Hepatocyte (in vitro differentiated cells): ENCODE data around the gene KCNN3. TPM values are rescaled to one million over a fixed set of nuclear protein-coding genes. Genes with fewer than 3 reads are reported as not detected.

Experiments
- DNase-seq: peaks from one replicate; pipeline ENCODE4 v3.0.0-alpha.2; 2016; ENCODE audit warnings: low spot score
- H2AFZ ChIP-seq: fragments of 200-600 bp; sonication (generic); 2 replicates; pipeline ENCODE4 v1.6.0; 2016; ENCODE audit warnings: antibody characterized with exemption, mild to moderate bottlenecking
- H3K27ac ChIP-seq: fragments of 200-600 bp; sonication (generic); 2 replicates; pipeline ENCODE4 v1.5.1; 2016; ENCODE audit warnings: mild to moderate bottlenecking
- H3K27me3 ChIP-seq: fragments of 200-600 bp; sonication (generic); 2 replicates; pipeline ENCODE4 v1.6.1; 2016
- H3K36me3 ChIP-seq: fragments of 200-600 bp; sonication (generic); replicated peaks from 2 replicates; pipeline ENCODE4 v1.5.1; 2016; ENCODE audit warnings: low read depth; ENCODE audit not compliant: insufficient read depth
- H3K4me1 ChIP-seq: fragments of 200-600 bp; sonication (generic); 2 replicates; pipeline ENCODE4 v1.5.1; 2016; ENCODE audit warnings: mild to moderate bottlenecking, moderate library complexity; ENCODE audit not compliant: insufficient read depth
- H3K4me2 ChIP-seq: fragments of 200-600 bp; sonication (generic); 2 replicates; pipeline ENCODE4 v1.6.0; 2016
- H3K4me3 ChIP-seq: fragments of 200-600 bp; sonication (generic); 2 replicates; pipeline ENCODE4 v1.5.1; 2016; ENCODE audit warnings: mild to moderate bottlenecking
- H3K79me2 ChIP-seq: fragments of 200-600 bp; sonication (generic); 2 replicates; pipeline ENCODE4 v1.6.0; 2017; ENCODE audit warnings: mild to moderate bottlenecking
- H3K9me2 ChIP-seq: fragments of 200-600 bp; sonication (generic); replicated peaks from 2 replicates; pipeline ENCODE4 v1.6.0; 2017; ENCODE audit warnings: mild to moderate bottlenecking; ENCODE audit not compliant: insufficient read depth
- H3K9me3 ChIP-seq: fragments of 200-600 bp; sonication (generic); 2 replicates; pipeline ENCODE4 v1.5.1; 2016; ENCODE audit warnings: low read depth, mild to moderate bottlenecking
- H4K20me1 ChIP-seq: fragments of 200-600 bp; sonication (generic); 2 replicates; pipeline ENCODE4 v1.6.0; 2016; ENCODE audit warnings: mild to moderate bottlenecking; ENCODE audit not compliant: insufficient read depth, poor library complexity, severe bottlenecking
- EZH2 ChIP-seq: fragments of 200-600 bp; sonication (generic); IDR thresholded peaks from 2 replicates; pipeline ENCODE4 v1.6.1; 2016; ENCODE audit warnings: antibody characterized with exemption, mild to moderate bottlenecking, borderline replicate concordance
- EZH2phosphoT487 ChIP-seq: fragments of 200-600 bp; sonication (generic); IDR thresholded peaks from one replicate; pipeline ENCODE4 v1.6.1; 2018; ENCODE audit warnings: antibody characterized with exemption, mild to moderate bottlenecking, low read depth, moderate library complexity; ENCODE audit not compliant: unreplicated experiment, severe bottlenecking
- WGBS: methylation state at CpG from one replicate; pipeline ENCODE4 v1.1.6; 2016; ENCODE audit warnings: low lambda C conversion rate; ENCODE audit errors: missing lambda C conversion rate; 5-methylcytosine and 5-hydroxymethylcytosine counted together
- polyA plus RNA-seq: library from polyadenylated mRNA; unstranded; fragments of >200 nt; fragmentation: Nextera tagmentation; extraction: Ambion mirVana; gene quantifications from 2 replicates; pipeline ENCODE4 v1.2.1, GENCODE V29; 2016
- total RNA-seq: library from RNA; depleted of rRNA; stranded (reverse); fragments of >200 nt; gene quantifications from 2 replicates; pipeline ENCODE4 v1.2.3, GENCODE V29; 2014
- TF ChIP-seq, protein P1 (sequence below): fragments of 200-600 bp; sonication (generic); IDR thresholded peaks from 2 replicates; pipeline ENCODE4 v1.5.1; 2016; ENCODE audit warnings: antibody characterized with exemption, mild to moderate bottlenecking; ENCODE audit not compliant: poor library complexity

KCNN3 gene
- total and polyA plus RNA-seq, 2 experiments from 2014 or later = 0.56 to 0.67 TPM

GRCh38 chr1:154835531-154836324 lies 34.4 kb downstream of the KCNN3 start:
- TF ChIP-seq EZH2 (no peak), EZH2phosphoT487 (no peak)
- TF ChIP-seq, protein P1, sequence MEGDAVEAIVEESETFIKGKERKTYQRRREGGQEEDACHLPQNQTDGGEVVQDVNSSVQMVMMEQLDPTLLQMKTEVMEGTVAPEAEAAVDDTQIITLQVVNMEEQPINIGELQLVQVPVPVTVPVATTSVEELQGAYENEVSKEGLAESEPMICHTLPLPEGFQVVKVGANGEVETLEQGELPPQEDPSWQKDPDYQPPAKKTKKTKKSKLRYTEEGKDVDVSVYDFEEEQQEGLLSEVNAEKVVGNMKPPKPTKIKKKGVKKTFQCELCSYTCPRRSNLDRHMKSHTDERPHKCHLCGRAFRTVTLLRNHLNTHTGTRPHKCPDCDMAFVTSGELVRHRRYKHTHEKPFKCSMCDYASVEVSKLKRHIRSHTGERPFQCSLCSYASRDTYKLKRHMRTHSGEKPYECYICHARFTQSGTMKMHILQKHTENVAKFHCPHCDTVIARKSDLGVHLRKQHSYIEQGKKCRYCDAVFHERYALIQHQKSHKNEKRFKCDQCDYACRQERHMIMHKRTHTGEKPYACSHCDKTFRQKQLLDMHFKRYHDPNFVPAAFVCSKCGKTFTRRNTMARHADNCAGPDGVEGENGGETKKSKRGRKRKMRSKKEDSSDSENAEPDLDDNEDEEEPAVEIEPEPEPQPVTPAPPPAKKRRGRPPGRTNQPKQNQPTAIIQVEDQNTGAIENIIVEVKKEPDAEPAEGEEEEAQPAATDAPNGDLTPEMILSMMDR = no peak
- Histone ChIP-seq H3K36me3 (no peaks in the 10 kb centered on the region), H3K9me3 (no peaks in the 10 kb centered on the region), H3K27me3 (no peaks in the 10 kb centered on the region), H2AFZ (no peak overlapping the region), H3K4me2 (no peak overlapping the region), H3K4me3 (no peak overlapping the region), H3K9me2 (no peaks in the 10 kb centered on the region), H3K27ac (no peak overlapping the region), H3K79me2 (no peaks in the 10 kb centered on the region), H4K20me1 (no peaks in the 10 kb centered on the region), H3K4me1 (no peaks in the 10 kb centered on the region)
- no peak for DNase-seq
- 85% methylated on average over 6 of the region's 6 CpGs for WGBS

DNA sequence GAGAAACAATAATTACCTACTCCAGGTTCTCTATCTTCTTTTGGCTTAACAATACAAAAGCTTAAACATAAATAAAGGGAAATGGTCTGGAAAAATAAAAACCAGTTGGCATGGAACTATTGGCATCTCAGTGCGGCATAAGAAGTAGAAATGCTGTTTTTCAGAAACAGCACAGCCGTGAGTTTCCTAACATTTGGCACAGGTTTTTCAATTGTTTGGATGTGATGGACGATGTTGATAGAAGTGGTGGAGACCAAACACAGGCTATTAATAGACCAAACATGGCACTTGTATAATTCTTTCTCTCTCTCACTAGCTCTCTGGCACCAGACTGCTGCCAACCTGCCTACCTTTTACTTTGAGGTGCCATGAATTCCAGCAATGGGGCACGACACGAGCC lies 36.2 kb downstream of the KCNN3 start:
- Histone ChIP-seq H3K36me3 (no peaks in the 10 kb centered on the region), H3K9me2 (no peaks in the 10 kb centered on the region), H3K4me2 (no peak overlapping the region), H3K9me3 (no peaks in the 10 kb centered on the region), H3K4me3 (no peak overlapping the region), H3K27me3 (no peaks in the 10 kb centered on the region), H3K4me1 (no peaks in the 10 kb centered on the region), H4K20me1 (no peaks in the 10 kb centered on the region), H3K27ac (no peak overlapping the region), H2AFZ (no peak overlapping the region), H3K79me2 (no peaks in the 10 kb centered on the region)
- TF ChIP-seq, protein P1 = no peak
- TF ChIP-seq EZH2phosphoT487 = no peak
- no peak for TF ChIP-seq EZH2
- WGBS = 84% methylated on average over 5 of the region's 5 CpGs
- no peak for DNase-seq

DNA sequence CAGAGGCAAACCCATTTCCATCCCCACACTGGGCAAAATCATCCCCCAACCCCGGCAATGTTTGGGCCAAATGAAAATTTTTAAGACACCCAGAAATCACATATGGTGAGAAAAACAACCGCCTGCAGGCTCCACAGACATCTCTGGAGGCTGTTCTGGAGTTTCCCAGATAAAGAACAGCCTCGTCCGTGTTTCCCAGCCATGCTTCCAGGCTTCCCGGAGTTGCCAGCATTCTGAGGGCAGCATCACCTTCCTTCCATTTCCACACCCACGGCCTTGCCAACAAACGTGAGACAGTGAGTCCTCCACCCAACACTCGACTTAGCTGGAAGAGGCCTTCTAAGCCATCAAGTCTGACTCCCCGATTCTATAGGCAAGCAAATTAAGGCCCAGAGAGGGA lies 36.9 kb downstream of the KCNN3 start:
- TF ChIP-seq EZH2 = no peak
- TF ChIP-seq EZH2phosphoT487 = no peak
- TF ChIP-seq, protein P1 = no peak
- H3K36me3 ChIP-seq = no peaks in the 10 kb centered on the region
- 74% methylated on average over 9 of the region's 9 CpGs for WGBS

More for the DNA sequence above, 36.9 kb downstream of the KCNN3 start:
- no peak for DNase-seq
- Histone ChIP-seq H3K27me3 (no peaks in the 10 kb centered on the region), H3K4me1 (no peaks in the 10 kb centered on the region), H3K27ac (no peak overlapping the region), H2AFZ (no peak overlapping the region), H3K79me2 (no peaks in the 10 kb centered on the region), H3K9me2 (no peaks in the 10 kb centered on the region), H3K4me3 (no peak overlapping the region), H3K4me2 (no peak overlapping the region), H4K20me1 (no peaks in the 10 kb centered on the region), H3K9me3 (no peaks in the 10 kb centered on the region)
